Stimulated activated CD8-positive, alpha-beta memory T cell treated with anti-CD3 and anti-CD28 coated beads, Interleukin-4, amount 100 ng/mL, for 48 hours (primary cell): Measurements from ENCODE around the gene SPDYE11.
"Not testable (repeated sequence)": the region's sequence is repeated elsewhere in the genome, so short reads cannot be mapped to it uniquely, and the experiment has no call there.

ENCODE experiments used
- DNase-seq: peaks from one replicate; pipeline ENCODE4 v3.0.0-alpha.2; 2020

Gene SPDYE11

DNA sequence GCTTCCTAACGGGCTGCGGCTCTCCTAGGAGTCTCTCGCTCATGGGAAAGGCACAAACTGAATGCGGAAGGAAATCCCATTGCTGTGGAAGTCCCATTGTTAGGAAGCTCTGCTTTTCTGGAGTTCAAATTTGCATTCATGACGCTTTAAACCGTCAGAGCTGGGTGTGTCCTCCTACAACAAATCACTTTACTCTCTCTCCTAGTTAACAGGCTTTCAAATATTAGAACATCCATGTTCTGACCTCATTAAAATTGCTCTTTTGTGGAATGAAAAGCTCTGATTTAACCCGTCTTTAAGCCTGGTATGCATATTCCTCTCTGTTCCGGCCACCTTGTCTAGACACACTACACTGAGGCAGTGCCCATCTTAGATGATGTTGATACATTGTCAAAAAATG, at the start of gene SPDYE11:
Gene SPDYE11 (minus strand): TSS at position 101 of the 400 bp plus-strand sequence. CDS start 1,800 bp downstream, outside the sequence.
- DNase-seq, result not testable (repeated sequence)

DNA sequence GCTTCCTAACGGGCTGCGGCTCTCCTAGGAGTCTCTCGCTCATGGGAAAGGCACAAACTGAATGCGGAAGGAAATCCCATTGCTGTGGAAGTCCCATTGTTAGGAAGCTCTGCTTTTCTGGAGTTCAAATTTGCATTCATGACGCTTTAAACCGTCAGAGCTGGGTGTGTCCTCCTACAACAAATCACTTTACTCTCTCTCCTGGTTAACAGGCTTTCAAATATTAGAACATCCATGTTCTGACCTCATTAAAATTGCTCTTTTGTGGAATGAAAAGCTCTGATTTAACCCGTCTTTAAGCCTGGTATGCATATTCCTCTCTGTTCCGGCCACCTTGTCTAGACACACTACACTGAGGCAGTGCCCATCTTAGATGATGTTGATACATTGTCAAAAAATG, 28.2 kb upstream of the SPDYE11 start, which contains the start of gene SPDYE9:
Gene SPDYE9 (minus strand): TSS at position 101 of the 400 bp plus-strand sequence. CDS start 1,800 bp downstream, outside the sequence.
- DNase-seq, result not testable (repeated sequence)

DNA sequence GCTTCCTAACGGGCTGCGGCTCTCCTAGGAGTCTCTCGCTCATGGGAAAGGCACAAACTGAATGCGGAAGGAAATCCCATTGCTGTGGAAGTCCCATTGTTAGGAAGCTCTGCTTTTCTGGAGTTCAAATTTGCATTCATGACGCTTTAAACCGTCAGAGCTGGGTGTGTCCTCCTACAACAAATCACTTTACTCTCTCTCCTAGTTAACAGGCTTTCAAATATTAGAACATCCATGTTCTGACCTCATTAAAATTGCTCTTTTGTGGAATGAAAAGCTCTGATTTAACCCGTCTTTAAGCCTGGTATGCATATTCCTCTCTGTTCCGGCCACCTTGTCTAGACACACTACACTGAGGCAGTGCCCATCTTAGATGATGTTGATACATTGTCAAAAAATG, 28.0 kb downstream of the SPDYE11 start, which contains the start of gene SPDYE8:
Gene SPDYE8 (minus strand): TSS at position 101 of the 400 bp plus-strand sequence. CDS start 1,800 bp downstream, outside the sequence.
- DNase-seq, result not testable (repeated sequence)

DNA sequence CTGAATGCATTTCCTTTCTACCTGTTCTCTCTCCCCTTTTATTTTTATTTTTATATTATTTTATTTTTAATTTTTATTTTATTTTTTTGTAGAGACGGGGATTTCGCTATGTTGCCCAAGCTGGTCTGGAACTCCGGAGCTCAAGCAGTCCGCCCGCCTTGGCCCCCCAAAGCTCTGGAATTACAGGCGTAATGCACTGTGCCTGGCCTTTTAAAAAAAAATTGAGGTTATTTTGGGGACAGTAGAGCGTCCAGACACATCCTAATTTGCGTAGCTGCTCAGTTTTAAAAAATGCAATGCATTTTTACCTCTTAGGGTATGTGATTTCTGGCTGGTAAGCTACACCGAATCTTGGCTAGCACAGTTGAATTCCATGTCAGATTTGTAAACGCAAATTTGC, 51.2 kb downstream of the SPDYE11 start:
- DNase-seq, result peak; percentile 24

GRCh38 chr7:73005693-73006447, 51.8 kb downstream of the SPDYE11 start:
- peak; percentile 92 for DNase-seq

GRCh38 chr7:73005356-73005692, 52.4 kb downstream of the SPDYE11 start:
- DNase-seq, result peak; percentile 80

GRCh38 chr7:72997887-72998468, 59.7 kb downstream of the SPDYE11 start:
- DNase-seq, result not testable (repeated sequence)
